Cardiac muscle cell (in vitro differentiated cells and primary cell): ENCODE measurements around the gene CHCHD3. TPM values are rescaled to one million over a fixed set of nuclear protein-coding genes. Genes with fewer than 3 reads are reported as not detected.
"Not testable (repeated sequence)": the region's sequence is repeated elsewhere in the genome, so short reads cannot be mapped to it uniquely, and the experiment has no call there.

ENCODE experiments used
- DNase-seq, 2 donors: peaks; one replicate each; pipeline versions ENCODE4 v3.0.0 to v3.0.0-alpha.2; 2010 to 2017; ENCODE audit warnings: low read depth in 1 of 2, low spot score in 1 of 2
- H3K27ac ChIP-seq: fragments of 200-600 bp; sonication (generic); 2 replicates; pipeline ENCODE4 v1.5.1; 2016
- H3K27me3 ChIP-seq: fragments of 200-600 bp; sonication (generic); 2 replicates; pipeline ENCODE4 v1.6.0; 2016; ENCODE audit warnings: control low read depth
- H3K36me3 ChIP-seq: fragments of 200-600 bp; sonication (generic); 2 replicates; pipeline ENCODE4 v1.5.1; 2016; ENCODE audit warnings: control low read depth
- H3K4me1 ChIP-seq: fragments of 200-600 bp; sonication (generic); 2 replicates; pipeline ENCODE4 v1.8.1; 2017; ENCODE audit warnings: low read depth, mild to moderate bottlenecking, mixed run types
- H3K4me3 ChIP-seq: fragments of 200-600 bp; sonication (generic); 2 replicates; pipeline ENCODE4 v1.5.1; 2016; ENCODE audit warnings: mild to moderate bottlenecking
- H3K9me3 ChIP-seq: fragments of 200-600 bp; sonication (generic); 2 replicates; pipeline ENCODE4 v1.5.1; 2017; ENCODE audit warnings: low read depth, mild to moderate bottlenecking, control low read depth
- polyA plus RNA-seq: library from polyadenylated mRNA; unstranded; fragments of >200 nt; fragmentation: Nextera tagmentation; extraction: Ambion mirVana; gene quantifications from 2 replicates; pipeline ENCODE4 v1.2.1, GENCODE V29; 2016
- total RNA-seq: library from RNA; depleted of rRNA; stranded (reverse); fragments of >200 nt; gene quantifications from 2 replicates; pipeline ENCODE4 v1.2.3, GENCODE V29; 2016
- TF ChIP-seq, protein P1 (sequence below): IDR thresholded peaks from 2 replicates; pipeline ENCODE4 v1.5.1; 2012; ENCODE audit warnings: low read depth, mild to moderate bottlenecking, low read length

Gene CHCHD3
- total and polyA plus RNA-seq, 2 experiments from 2014 or later: 95.1 to 127 TPM

GRCh38 chr7:132901241-132901640, 180.6 kb downstream of the CHCHD3 start:
- Histone ChIP-seq H3K27ac (no peak overlapping the region), H3K4me3 (no peak overlapping the region), H3K9me3 (no peaks in the 10 kb centered on the region), H3K27me3 (no peaks in the 10 kb centered on the region), H3K36me3 (no peaks in the 10 kb centered on the region), H3K4me1 (peaks cover 12% of the 10 kb centered on the region)
- TF ChIP-seq, protein P1, sequence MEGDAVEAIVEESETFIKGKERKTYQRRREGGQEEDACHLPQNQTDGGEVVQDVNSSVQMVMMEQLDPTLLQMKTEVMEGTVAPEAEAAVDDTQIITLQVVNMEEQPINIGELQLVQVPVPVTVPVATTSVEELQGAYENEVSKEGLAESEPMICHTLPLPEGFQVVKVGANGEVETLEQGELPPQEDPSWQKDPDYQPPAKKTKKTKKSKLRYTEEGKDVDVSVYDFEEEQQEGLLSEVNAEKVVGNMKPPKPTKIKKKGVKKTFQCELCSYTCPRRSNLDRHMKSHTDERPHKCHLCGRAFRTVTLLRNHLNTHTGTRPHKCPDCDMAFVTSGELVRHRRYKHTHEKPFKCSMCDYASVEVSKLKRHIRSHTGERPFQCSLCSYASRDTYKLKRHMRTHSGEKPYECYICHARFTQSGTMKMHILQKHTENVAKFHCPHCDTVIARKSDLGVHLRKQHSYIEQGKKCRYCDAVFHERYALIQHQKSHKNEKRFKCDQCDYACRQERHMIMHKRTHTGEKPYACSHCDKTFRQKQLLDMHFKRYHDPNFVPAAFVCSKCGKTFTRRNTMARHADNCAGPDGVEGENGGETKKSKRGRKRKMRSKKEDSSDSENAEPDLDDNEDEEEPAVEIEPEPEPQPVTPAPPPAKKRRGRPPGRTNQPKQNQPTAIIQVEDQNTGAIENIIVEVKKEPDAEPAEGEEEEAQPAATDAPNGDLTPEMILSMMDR: no peak
- DNase-seq: no peak

DNA sequence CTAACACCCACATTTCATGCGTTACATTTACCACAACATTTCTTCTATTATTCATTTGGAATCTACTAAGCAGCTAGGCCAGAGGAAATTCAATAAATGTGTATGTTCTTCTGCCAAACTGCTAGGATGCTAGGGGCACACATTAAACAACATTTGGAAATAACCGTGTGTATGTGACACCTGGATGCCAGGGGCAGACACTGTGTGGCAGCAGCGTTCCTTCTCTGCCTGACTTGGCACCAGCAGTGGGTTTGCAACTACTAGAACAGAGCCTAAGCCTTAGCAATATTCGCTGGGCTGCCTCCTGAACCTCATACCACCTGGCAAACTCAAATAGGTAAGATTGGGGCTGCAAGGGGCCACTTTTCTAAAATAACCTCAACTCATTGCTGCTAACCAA, 182.1 kb downstream of the CHCHD3 start:
- DNase-seq: peak in 1 of 2 donors; percentile 31
- Histone ChIP-seq H3K27me3 (no peaks in the 10 kb centered on the region), H3K36me3 (no peaks in the 10 kb centered on the region), H3K27ac (no peak overlapping the region), H3K4me3 (no peak overlapping the region), H3K4me1 (peaks cover 4% of the 10 kb centered on the region), H3K9me3 (no peaks in the 10 kb centered on the region)
- TF ChIP-seq, protein P1: peak; percentile 29

- not testable (repeated sequence) for H3K4me3 ChIP-seq, H3K27me3 ChIP-seq, H3K9me3 ChIP-seq, H3K27ac ChIP-seq, DNase-seq, H3K36me3 ChIP-seq, H3K4me1 ChIP-seq
Observed at GRCh38 chr7:132898641-132899175, 183.2 kb downstream of the CHCHD3 start.

DNA sequence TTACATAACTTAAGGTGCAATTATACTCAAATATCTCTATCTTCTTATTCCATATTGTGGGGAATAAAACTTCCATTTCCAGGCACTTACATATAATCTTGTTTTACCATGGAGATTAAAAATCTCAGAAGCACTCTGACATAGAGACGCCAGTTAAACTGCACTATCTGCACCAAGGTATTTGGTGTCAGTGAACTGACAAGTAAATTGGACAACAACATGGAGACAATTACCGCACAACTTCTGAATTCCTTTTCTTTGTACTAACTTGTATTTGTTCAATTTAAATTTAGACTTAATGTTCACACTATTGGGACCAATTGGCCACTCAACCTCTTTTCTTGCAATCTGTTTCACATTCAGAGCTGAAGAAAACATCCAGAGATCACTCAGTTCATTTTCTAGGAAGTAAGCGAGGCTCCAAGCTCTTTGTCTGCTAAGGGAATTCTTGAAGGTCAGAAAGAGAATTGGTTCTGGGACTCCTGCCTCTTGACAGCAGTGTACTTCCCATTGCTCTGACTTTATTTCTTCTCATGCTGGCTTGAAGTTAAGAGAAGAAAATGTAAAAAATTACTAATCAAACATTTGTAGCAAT, 184.7 kb downstream of the CHCHD3 start:
- TF ChIP-seq, protein P1: no peak
- Histone ChIP-seq H3K9me3 (no peaks in the 10 kb centered on the region), H3K27ac (peak overlapping the region; percentile 62), H3K4me1 (peaks cover 4% of the 10 kb centered on the region), H3K36me3 (no peaks in the 10 kb centered on the region), H3K4me3 (no peak overlapping the region), H3K27me3 (no peaks in the 10 kb centered on the region)
- DNase-seq: no peak

GRCh38 chr7:132895231-132895630, 186.7 kb downstream of the CHCHD3 start:
- H3K36me3 ChIP-seq: no peaks in the 10 kb centered on the region
- H3K4me3 ChIP-seq: no peak overlapping the region
- TF ChIP-seq, protein P1: no peak
- DNase-seq: peak in 1 of 2 donors; percentile 21
- no peaks in the 10 kb centered on the region for H3K9me3 ChIP-seq
- H3K4me1 ChIP-seq: peaks cover 4% of the 10 kb centered on the region
- H3K27me3 ChIP-seq: no peaks in the 10 kb centered on the region
- no peak overlapping the region for H3K27ac ChIP-seq

GRCh38 chr7:132893560-132893959, 188.3 kb downstream of the CHCHD3 start:
- no peaks in the 10 kb centered on the region for H3K27me3 ChIP-seq
- H3K27ac ChIP-seq: no peak overlapping the region
- no peak overlapping the region for H3K4me3 ChIP-seq
- TF ChIP-seq, protein P1: no peak
- H3K4me1 ChIP-seq: peaks cover 4% of the 10 kb centered on the region
- DNase-seq: no peak
- H3K36me3 ChIP-seq: no peaks in the 10 kb centered on the region
- no peaks in the 10 kb centered on the region for H3K9me3 ChIP-seq

GRCh38 chr7:132892744-132893143, 189.1 kb downstream of the CHCHD3 start:
- not testable (repeated sequence) for H3K27ac ChIP-seq, H3K4me1 ChIP-seq, H3K36me3 ChIP-seq, DNase-seq, H3K27me3 ChIP-seq, H3K4me3 ChIP-seq, H3K9me3 ChIP-seq
